ENCODE data around the gene TBC1D5.
A peak's percentile ranks its signal among the peaks of the same experiment; 100 is the strongest.

TBC1D5 gene

DNA sequence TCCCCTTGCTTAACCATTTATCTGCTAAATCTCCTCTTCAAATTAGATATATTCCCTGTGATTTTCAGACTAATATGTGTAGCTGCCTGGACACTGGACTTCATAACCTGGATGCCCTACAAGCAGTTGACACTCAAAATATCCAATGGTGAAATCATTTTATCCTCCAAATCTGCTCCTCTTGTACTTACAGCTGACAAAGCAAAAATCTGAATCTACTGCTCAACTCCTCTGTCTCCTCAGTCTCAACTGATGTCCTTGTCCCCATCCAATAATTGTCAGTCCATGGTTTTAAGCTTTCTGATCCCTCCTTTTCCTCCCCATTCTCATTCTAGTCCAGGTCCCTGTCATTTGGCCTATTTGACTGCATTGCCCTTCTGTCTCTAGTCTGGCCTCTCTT, 411.8 kb downstream of the TBC1D5 start:
- DNase-seq (ENCODE audit: insufficient read length, low spot score): no peak
- no peak for TF ChIP-seq SPI1 (IDR thresholded peaks at IDR 0.05; ENCODE audit: low read depth, low read length)
- no peak for TF ChIP-seq POLR2AphosphoS5 (IDR thresholded peaks at IDR 0.05; ENCODE audit: low read depth, low read length)
- TF ChIP-seq PAX5 (IDR thresholded peaks at IDR 0.05; ENCODE audit: insufficient read depth, low read length, severe bottlenecking): no peak
- no peak for TF ChIP-seq TAF1 (IDR thresholded peaks at IDR 0.05; ENCODE audit: low read depth, low read length)
- no peak for TF ChIP-seq POLR2A (IDR thresholded peaks at IDR 0.05; ENCODE audit: low read depth, low read length)
- no peak for TF ChIP-seq POU2F2 (IDR thresholded peaks at IDR 0.05; ENCODE audit: low read depth, low read length)
- no peak for FAIRE-seq

- FAIRE-seq (no peak), DNase-seq (ENCODE audit: insufficient read length, low spot score) (no peak)
- TF ChIP-seq POLR2AphosphoS5 (IDR thresholded peaks at IDR 0.05; ENCODE audit: low read depth, low read length): no peak
- no peak for TF ChIP-seq SPI1 (IDR thresholded peaks at IDR 0.05; ENCODE audit: low read depth, low read length)
- no peak for TF ChIP-seq PAX5 (IDR thresholded peaks at IDR 0.05; ENCODE audit: insufficient read depth, low read length, severe bottlenecking)
- TF ChIP-seq TAF1 (IDR thresholded peaks at IDR 0.05; ENCODE audit: low read depth, low read length): no peak
- TF ChIP-seq POLR2A (IDR thresholded peaks at IDR 0.05; ENCODE audit: low read depth, low read length): no peak
- no peak for TF ChIP-seq POU2F2 (IDR thresholded peaks at IDR 0.05; ENCODE audit: low read depth, low read length)
These were observed 412.5 kb downstream of the TBC1D5 start for GRCh38 chr3:17329927-17330326.

- no peak for TF ChIP-seq SPI1 (IDR thresholded peaks at IDR 0.05; ENCODE audit: low read depth, low read length)
- TF ChIP-seq TAF1 (IDR thresholded peaks at IDR 0.05; ENCODE audit: low read depth, low read length): no peak
- no peak for TF ChIP-seq POLR2AphosphoS5 (IDR thresholded peaks at IDR 0.05; ENCODE audit: low read depth, low read length)
- no peak for TF ChIP-seq PAX5 (IDR thresholded peaks at IDR 0.05; ENCODE audit: insufficient read depth, low read length, severe bottlenecking)
- no peak for TF ChIP-seq POLR2A (IDR thresholded peaks at IDR 0.05; ENCODE audit: low read depth, low read length)
- TF ChIP-seq POU2F2 (IDR thresholded peaks at IDR 0.05; ENCODE audit: low read depth, low read length): no peak
- DNase-seq (ENCODE audit: insufficient read length, low spot score) (peak; percentile 1), FAIRE-seq (no peak)
These were observed 420.2 kb downstream of the TBC1D5 start for GRCh38 chr3:17322106-17322793.

GRCh38 chr3:17320266-17320665, 422.2 kb downstream of the TBC1D5 start:
- FAIRE-seq: no peak
- no peak for TF ChIP-seq SPI1 (IDR thresholded peaks at IDR 0.05; ENCODE audit: low read depth, low read length)
- no peak for TF ChIP-seq POLR2A (IDR thresholded peaks at IDR 0.05; ENCODE audit: low read depth, low read length)
- TF ChIP-seq POU2F2 (IDR thresholded peaks at IDR 0.05; ENCODE audit: low read depth, low read length): no peak
- DNase-seq (ENCODE audit: insufficient read length, low spot score): no peak

DNA sequence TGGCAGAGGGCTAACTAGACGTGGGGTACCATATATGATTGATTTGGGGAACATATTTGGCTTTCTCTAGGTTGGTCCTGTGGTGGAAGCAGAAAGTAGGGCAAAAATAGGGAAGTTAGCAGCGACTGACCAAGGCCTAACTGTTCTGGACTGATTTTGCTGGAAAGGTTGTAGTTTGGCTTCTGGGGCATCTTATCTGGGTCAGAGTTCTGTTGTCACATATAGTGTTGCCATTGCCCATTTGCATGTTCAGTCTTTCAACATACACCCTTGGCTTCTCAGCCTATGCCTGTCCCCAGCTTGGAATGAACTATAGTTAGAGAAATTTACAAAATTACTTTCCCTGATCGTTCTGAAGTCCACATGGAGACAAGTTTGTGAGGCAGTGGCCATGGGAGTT, 426.5 kb downstream of the TBC1D5 start:
- FAIRE-seq: no peak
- no peak for TF ChIP-seq TAF1 (IDR thresholded peaks at IDR 0.05; ENCODE audit: low read depth, low read length)
- no peak for DNase-seq (ENCODE audit: insufficient read length, low spot score)

DNA sequence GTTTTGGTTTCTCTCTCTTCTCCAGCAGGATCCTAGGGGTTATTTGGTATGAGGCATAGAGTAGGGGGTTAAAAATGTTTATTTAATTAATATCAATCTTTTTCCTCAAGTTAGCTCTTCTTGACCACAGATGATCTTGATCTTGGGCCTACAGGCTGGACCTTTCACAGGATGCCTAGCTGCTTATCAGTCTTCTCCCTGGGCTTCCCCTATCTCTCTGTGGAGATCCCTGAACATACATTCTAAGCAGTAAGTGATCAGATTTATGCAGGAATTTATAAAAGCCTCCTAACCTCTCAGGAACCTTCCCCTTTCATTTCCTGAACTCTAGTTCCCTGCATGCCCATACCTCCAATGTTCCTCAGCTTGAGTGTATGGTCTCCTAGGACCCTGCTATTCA, 428.3 kb downstream of the TBC1D5 start:
- DNase-seq (ENCODE audit: insufficient read length, low spot score) (no peak), FAIRE-seq (no peak)
- no peak for TF ChIP-seq PAX5 (IDR thresholded peaks at IDR 0.05; ENCODE audit: insufficient read depth, low read length, severe bottlenecking)
- TF ChIP-seq SPI1 (IDR thresholded peaks at IDR 0.05; ENCODE audit: low read depth, low read length): no peak
- TF ChIP-seq POU2F2 (IDR thresholded peaks at IDR 0.05; ENCODE audit: low read depth, low read length): no peak
- no peak for TF ChIP-seq POLR2A (IDR thresholded peaks at IDR 0.05; ENCODE audit: low read depth, low read length)
- no peak for TF ChIP-seq POLR2AphosphoS5 (IDR thresholded peaks at IDR 0.05; ENCODE audit: low read depth, low read length)
- no peak for TF ChIP-seq TAF1 (IDR thresholded peaks at IDR 0.05; ENCODE audit: low read depth, low read length)

- TF ChIP-seq POLR2AphosphoS5 (IDR thresholded peaks at IDR 0.05; ENCODE audit: low read depth, low read length) (no peak), SPI1 (IDR thresholded peaks at IDR 0.05; ENCODE audit: low read depth, low read length) (no peak), TAF1 (IDR thresholded peaks at IDR 0.05; ENCODE audit: low read depth, low read length) (no peak), POLR2A (IDR thresholded peaks at IDR 0.05; ENCODE audit: low read depth, low read length) (no peak), PAX5 (IDR thresholded peaks at IDR 0.05; ENCODE audit: insufficient read depth, low read length, severe bottlenecking) (no peak), POU2F2 (IDR thresholded peaks at IDR 0.05; ENCODE audit: low read depth, low read length) (no peak)
- FAIRE-seq: no peak
- no peak for DNase-seq (ENCODE audit: insufficient read length, low spot score)
These were observed 428.7 kb downstream of the TBC1D5 start for GRCh38 chr3:17313746-17314145.

DNA sequence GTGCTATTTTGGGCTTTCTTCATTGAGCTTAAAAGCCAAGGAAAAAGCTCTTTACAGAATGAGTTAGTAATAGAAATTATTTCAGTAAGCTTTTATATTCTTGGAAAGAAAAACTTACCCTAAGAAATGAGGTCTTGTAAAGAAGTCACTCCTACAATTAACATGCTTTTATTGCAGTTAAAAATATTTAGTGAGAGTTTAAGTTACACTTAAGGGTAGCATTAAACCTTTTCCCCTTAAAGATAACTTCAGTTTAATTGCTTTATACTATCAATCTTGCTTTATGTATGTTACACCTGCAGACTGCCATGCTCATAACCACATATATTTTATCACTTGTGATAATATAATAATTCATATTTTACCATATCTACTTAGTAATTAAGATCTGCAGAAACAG, 431.4 kb downstream of the TBC1D5 start:
- DNase-seq (ENCODE audit: insufficient read length, low spot score) (no peak), FAIRE-seq (no peak)
- no peak for TF ChIP-seq POLR2AphosphoS5 (IDR thresholded peaks at IDR 0.05; ENCODE audit: low read depth, low read length)

DNA sequence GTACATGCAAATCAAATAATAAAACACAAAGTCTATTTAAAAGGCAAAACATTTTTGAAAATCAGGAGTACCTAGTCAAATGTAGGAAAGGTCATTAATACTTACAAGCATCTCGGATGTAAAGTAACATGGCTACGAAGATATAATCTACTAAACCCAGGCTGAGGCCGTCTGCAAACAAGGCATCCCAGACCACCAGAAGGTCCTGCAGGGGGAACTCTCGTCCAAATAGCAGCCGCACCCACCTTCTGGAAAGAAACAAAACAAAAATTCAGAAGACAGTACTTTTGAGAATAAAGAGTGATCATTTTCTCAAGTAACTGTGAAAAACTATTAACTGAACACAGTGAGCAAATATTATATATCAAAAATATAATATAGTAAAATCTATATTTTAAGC, 434.5 kb downstream of the TBC1D5 start:
- no peak for FAIRE-seq
- TF ChIP-seq POU2F2 (IDR thresholded peaks at IDR 0.05; ENCODE audit: low read depth, low read length) (no peak), TAF1 (IDR thresholded peaks at IDR 0.05; ENCODE audit: low read depth, low read length) (no peak), PAX5 (IDR thresholded peaks at IDR 0.05; ENCODE audit: insufficient read depth, low read length, severe bottlenecking) (no peak), POLR2A (IDR thresholded peaks at IDR 0.05; ENCODE audit: low read depth, low read length) (no peak), POLR2AphosphoS5 (IDR thresholded peaks at IDR 0.05; ENCODE audit: low read depth, low read length) (no peak), SPI1 (IDR thresholded peaks at IDR 0.05; ENCODE audit: low read depth, low read length) (no peak)
- no peak for DNase-seq (ENCODE audit: insufficient read length, low spot score)

DNA sequence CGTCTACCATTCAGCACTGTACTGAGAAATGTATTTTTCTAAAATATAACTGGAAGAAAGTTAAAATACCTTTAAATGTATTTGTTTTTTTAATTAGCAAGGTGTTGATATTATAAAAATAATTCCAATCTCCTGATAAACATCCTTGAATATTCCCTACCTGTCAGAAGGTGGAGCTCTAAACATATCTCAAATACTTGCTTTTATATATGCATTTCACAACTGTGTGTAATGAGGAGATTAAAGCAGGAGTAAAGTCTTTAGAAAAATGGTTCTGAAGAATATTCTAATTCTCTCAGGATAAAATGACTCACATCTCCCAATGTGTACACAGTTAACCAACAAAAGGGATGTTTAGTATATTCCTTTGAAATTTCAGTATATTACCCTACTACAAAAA, 434.9 kb downstream of the TBC1D5 start:
- no peak for FAIRE-seq
- TF ChIP-seq POLR2AphosphoS5 (IDR thresholded peaks at IDR 0.05; ENCODE audit: low read depth, low read length): no peak
- no peak for TF ChIP-seq POLR2A (IDR thresholded peaks at IDR 0.05; ENCODE audit: low read depth, low read length)
- no peak for TF ChIP-seq SPI1 (IDR thresholded peaks at IDR 0.05; ENCODE audit: low read depth, low read length)
- TF ChIP-seq TAF1 (IDR thresholded peaks at IDR 0.05; ENCODE audit: low read depth, low read length): no peak
- no peak for TF ChIP-seq PAX5 (IDR thresholded peaks at IDR 0.05; ENCODE audit: insufficient read depth, low read length, severe bottlenecking)
- no peak for TF ChIP-seq POU2F2 (IDR thresholded peaks at IDR 0.05; ENCODE audit: low read depth, low read length)
- no peak for DNase-seq (ENCODE audit: insufficient read length, low spot score)
